Measurements from ENCODE around the gene AKAP13.

Gene AKAP13

DNA sequence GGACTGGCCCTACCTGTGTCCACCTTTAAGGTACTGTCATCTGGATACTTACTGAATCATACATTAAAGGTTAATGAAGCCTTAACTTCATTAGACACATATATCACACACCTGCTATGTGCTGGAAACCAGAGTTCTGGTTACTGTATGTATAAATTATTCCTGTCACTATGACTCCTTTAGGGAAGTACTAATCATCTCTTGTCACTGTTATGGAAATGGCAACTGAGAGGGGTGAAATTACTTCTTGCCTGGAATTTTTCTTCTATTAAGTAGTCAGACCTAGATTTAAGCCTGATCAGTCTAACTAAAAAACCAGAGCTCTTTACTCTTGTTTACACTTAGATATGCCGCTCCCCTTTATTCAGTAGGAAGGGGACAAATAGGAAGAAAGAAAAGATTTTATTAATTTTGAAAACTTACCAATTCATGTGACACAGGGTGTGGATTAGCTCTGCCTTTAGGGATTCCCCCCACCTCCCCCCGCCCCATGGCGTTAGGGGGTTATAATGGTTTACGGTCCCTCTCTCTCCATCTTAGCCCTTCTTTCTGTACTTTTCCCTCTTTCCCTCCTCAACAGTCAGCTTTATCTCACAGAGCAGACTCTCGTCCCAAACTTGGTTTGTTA, 261.8 kb downstream of the AKAP13 start:
- no peak for TF ChIP-seq RAD21 (IDR thresholded peaks at IDR 0.05; ENCODE audit: low read depth)
- TF ChIP-seq TAF1 (IDR thresholded peaks at IDR 0.05; ENCODE audit: low read depth) = no peak
- TF ChIP-seq EP300 (IDR thresholded peaks at IDR 0.05; ENCODE audit: borderline replicate concordance) = no peak
- TF ChIP-seq, protein P1, sequence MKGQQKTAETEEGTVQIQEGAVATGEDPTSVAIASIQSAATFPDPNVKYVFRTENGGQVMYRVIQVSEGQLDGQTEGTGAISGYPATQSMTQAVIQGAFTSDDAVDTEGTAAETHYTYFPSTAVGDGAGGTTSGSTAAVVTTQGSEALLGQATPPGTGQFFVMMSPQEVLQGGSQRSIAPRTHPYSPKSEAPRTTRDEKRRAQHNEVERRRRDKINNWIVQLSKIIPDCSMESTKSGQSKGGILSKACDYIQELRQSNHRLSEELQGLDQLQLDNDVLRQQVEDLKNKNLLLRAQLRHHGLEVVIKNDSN (IDR thresholded peaks at IDR 0.05) = no peak
- no peak for TF ChIP-seq ZBTB7A (IDR thresholded peaks at IDR 0.05; ENCODE audit: low read depth)
- no peak for TF ChIP-seq CREB1 (IDR thresholded peaks at IDR 0.05; ENCODE audit: low read depth)
- no peak for TF ChIP-seq TCF12 (IDR thresholded peaks at IDR 0.05; ENCODE audit: low read depth)
- TF ChIP-seq CEBPB (IDR thresholded peaks at IDR 0.05) = no peak

GRCh38 chr15:85642693-85643066, 262.3 kb downstream of the AKAP13 start:
- no peak for TF ChIP-seq FOXM1 (IDR thresholded peaks at IDR 0.05; ENCODE audit: borderline replicate concordance, low read depth)
- TF ChIP-seq YY1 (IDR thresholded peaks at IDR 0.05; ENCODE audit: low read depth) = no peak
- no peak for TF ChIP-seq ZBTB7A (IDR thresholded peaks at IDR 0.05; ENCODE audit: low read depth)
- no peak for TF ChIP-seq CREB1 (IDR thresholded peaks at IDR 0.05; ENCODE audit: low read depth)
- TF ChIP-seq, protein P1 (IDR thresholded peaks at IDR 0.05) = no peak
- no peak for TF ChIP-seq CEBPB (IDR thresholded peaks at IDR 0.05)

DNA sequence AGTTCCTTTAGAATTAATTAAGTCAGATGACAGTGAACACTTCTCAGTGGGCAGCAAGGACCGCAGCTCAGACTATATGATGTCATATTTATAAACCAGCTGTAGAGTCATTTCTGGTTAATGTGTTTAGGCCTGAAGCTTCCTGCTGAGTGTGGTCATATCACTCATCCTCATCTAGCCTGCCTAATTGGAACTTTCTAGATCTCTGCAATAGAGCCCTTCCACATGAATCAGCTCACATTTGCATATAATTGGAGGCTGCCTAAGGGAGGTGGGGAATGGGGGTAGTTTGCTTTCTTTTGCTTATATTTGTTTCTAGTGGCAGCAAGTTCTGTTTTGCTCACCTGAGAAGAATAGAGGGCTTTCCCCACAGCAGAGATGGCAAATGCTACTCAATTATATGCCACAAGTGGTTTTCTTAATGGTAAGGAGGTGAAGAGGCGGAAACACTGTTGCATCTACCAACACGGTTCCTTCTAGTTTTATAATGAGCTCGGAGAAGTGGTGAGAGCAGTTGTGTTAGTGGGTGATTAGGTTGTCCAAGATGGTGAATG, 266.2 kb downstream of the AKAP13 start:
- TF ChIP-seq FOXM1 (IDR thresholded peaks at IDR 0.05; ENCODE audit: borderline replicate concordance, low read depth) (no peak), ZBTB7A (IDR thresholded peaks at IDR 0.05; ENCODE audit: low read depth) (no peak), EP300 (IDR thresholded peaks at IDR 0.05; ENCODE audit: borderline replicate concordance) (no peak), CREB1 (IDR thresholded peaks at IDR 0.05; ENCODE audit: low read depth) (no peak), CEBPB (IDR thresholded peaks at IDR 0.05) (no peak), YY1 (IDR thresholded peaks at IDR 0.05; ENCODE audit: low read depth) (no peak), EGR1 (IDR thresholded peaks at IDR 0.05) (no peak), TCF12 (IDR thresholded peaks at IDR 0.05; ENCODE audit: low read depth) (no peak)
- TF ChIP-seq, protein P2, sequence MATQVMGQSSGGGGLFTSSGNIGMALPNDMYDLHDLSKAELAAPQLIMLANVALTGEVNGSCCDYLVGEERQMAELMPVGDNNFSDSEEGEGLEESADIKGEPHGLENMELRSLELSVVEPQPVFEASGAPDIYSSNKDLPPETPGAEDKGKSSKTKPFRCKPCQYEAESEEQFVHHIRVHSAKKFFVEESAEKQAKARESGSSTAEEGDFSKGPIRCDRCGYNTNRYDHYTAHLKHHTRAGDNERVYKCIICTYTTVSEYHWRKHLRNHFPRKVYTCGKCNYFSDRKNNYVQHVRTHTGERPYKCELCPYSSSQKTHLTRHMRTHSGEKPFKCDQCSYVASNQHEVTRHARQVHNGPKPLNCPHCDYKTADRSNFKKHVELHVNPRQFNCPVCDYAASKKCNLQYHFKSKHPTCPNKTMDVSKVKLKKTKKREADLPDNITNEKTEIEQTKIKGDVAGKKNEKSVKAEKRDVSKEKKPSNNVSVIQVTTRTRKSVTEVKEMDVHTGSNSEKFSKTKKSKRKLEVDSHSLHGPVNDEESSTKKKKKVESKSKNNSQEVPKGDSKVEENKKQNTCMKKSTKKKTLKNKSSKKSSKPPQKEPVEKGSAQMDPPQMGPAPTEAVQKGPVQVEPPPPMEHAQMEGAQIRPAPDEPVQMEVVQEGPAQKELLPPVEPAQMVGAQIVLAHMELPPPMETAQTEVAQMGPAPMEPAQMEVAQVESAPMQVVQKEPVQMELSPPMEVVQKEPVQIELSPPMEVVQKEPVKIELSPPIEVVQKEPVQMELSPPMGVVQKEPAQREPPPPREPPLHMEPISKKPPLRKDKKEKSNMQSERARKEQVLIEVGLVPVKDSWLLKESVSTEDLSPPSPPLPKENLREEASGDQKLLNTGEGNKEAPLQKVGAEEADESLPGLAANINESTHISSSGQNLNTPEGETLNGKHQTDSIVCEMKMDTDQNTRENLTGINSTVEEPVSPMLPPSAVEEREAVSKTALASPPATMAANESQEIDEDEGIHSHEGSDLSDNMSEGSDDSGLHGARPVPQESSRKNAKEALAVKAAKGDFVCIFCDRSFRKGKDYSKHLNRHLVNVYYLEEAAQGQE (IDR thresholded peaks at IDR 0.05; ENCODE audit: low read depth) = no peak
- TF ChIP-seq, protein P1 (IDR thresholded peaks at IDR 0.05) = no peak

- TF ChIP-seq EP300 (IDR thresholded peaks at IDR 0.05; ENCODE audit: borderline replicate concordance) = no peak
- no peak for TF ChIP-seq YY1 (IDR thresholded peaks at IDR 0.05; ENCODE audit: low read depth)
- TF ChIP-seq ZBTB7A (IDR thresholded peaks at IDR 0.05; ENCODE audit: low read depth) = no peak
- TF ChIP-seq FOXM1 (IDR thresholded peaks at IDR 0.05; ENCODE audit: borderline replicate concordance, low read depth) = no peak
- no peak for TF ChIP-seq TCF12 (IDR thresholded peaks at IDR 0.05; ENCODE audit: low read depth)
- TF ChIP-seq CREB1 (IDR thresholded peaks at IDR 0.05; ENCODE audit: low read depth) = no peak
- TF ChIP-seq, protein P2 (IDR thresholded peaks at IDR 0.05; ENCODE audit: low read depth) = no peak
- TF ChIP-seq TEAD4 (IDR thresholded peaks at IDR 0.05) = no peak
- TF ChIP-seq MAX (IDR thresholded peaks at IDR 0.05) = no peak
- no peak for TF ChIP-seq RAD21 (IDR thresholded peaks at IDR 0.05; ENCODE audit: low read depth)
- no peak for TF ChIP-seq TAF1 (IDR thresholded peaks at IDR 0.05; ENCODE audit: low read depth)
- no peak for TF ChIP-seq NFIC (IDR thresholded peaks at IDR 0.05)
Observed at GRCh38 chr15:85649372-85649771, 269.0 kb downstream of the AKAP13 start.

GRCh38 chr15:85651548-85651947, 271.1 kb downstream of the AKAP13 start:
- no peak for TF ChIP-seq CREB1 (IDR thresholded peaks at IDR 0.05; ENCODE audit: low read depth)

DNA sequence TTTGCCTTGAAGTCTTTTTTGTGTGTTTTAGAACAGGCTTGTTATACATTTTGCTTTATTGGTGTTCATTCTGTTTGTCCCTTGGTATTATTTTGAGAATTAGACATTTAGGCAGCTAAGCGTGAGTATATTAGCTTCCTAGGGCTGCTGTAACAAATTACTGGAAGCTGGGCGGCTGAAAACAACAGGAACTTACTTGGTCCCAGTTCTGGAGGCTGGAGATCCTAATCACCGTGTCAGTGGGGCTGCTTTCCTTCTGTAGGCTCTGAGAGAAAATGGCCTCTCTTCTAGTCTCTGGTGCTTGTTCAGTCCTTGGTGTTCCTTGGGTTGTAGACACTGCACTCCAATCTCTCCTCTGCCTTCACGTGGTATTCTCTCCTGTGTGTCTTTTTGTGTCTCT, 272.1 kb downstream of the AKAP13 start:
- TF ChIP-seq TAF1 (IDR thresholded peaks at IDR 0.05; ENCODE audit: low read depth) (no peak), TEAD4 (IDR thresholded peaks at IDR 0.05) (no peak), CEBPB (IDR thresholded peaks at IDR 0.05) (no peak), NFIC (IDR thresholded peaks at IDR 0.05) (no peak), CREB1 (IDR thresholded peaks at IDR 0.05; ENCODE audit: low read depth) (no peak), RAD21 (IDR thresholded peaks at IDR 0.05; ENCODE audit: low read depth) (no peak), EGR1 (IDR thresholded peaks at IDR 0.05) (no peak), YY1 (IDR thresholded peaks at IDR 0.05; ENCODE audit: low read depth) (no peak), MAX (IDR thresholded peaks at IDR 0.05) (no peak), FOXM1 (IDR thresholded peaks at IDR 0.05; ENCODE audit: borderline replicate concordance, low read depth) (no peak), ZBTB7A (IDR thresholded peaks at IDR 0.05; ENCODE audit: low read depth) (no peak), EP300 (IDR thresholded peaks at IDR 0.05; ENCODE audit: borderline replicate concordance) (no peak), TCF12 (IDR thresholded peaks at IDR 0.05; ENCODE audit: low read depth) (no peak)
- TF ChIP-seq, protein P1 (IDR thresholded peaks at IDR 0.05) = no peak
- TF ChIP-seq, protein P2 (IDR thresholded peaks at IDR 0.05; ENCODE audit: low read depth) = no peak
